GM18909 (cell line): ENCODE measurements around the gene EVI2B.
"Not testable (repeated sequence)": the region's sequence is repeated elsewhere in the genome, so short reads cannot be mapped to it uniquely, and the experiment has no call there.

ENCODE experiments used
- ATAC-seq: cut with Tn5 transposase; IDR thresholded peaks from one replicate; pipeline ENCODE4 v1.9.1; 2021; ENCODE audit warnings: mild to moderate bottlenecking; ENCODE audit not compliant: unreplicated experiment, poor library complexity

EVI2B gene

DNA sequence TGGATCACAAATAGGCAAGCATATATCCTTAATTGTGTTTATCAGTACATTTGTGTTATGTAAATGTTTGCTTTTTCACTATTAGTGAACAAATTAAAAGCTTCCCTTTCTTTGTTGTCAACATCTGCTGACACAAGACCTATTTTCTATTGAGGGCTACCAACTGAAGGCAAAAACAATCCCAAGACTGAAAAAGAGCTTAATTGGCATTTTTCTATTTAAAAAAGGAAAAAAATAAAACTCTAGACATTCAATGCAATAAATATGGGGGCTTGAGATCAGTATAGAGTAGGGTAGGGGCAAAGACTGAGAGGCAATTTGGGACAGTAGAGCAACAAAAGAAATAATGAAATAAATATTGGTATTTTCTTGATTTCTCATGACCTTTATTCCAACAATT lies 41.1 kb downstream of the EVI2B start:
- ATAC-seq = no peak

DNA sequence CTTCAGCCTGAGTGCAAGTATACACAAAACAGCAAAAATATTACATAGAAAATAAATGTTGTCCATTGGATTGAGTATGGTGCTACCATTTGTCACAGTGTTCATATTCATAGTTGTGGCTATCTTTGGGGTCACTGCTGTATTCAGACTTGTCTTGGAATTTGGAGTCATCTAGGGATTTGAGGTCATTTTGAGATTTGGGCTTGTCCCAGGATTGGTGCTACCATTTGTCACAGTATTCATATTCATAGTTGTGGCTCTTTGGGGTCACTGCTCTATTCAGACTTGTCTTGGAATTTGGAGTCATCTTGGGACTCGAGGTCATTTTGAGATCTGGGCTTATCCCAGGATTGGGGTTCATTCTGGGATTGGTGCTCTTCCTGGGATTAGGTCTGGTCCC lies 41.6 kb downstream of the EVI2B start:
- no peak for ATAC-seq

DNA sequence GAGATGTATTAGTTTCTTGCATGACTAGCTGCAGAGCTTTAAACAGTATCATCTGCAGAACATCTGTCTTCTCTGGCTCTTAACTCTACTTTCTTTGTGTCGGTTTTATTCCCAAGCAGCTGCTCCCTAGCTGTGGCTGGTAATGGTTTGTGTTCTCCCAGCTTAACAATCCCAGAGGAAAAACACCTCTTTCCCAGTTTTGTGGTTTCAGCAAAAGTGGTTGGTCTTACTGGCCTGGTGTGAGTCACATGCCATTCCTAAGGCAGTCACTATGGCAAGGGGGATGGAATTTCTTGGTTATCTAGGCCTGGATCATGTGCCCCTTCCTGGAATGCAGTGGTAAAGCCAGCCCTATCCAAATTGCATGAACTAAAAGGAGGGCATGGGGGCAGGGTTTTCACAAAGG lies 44.3 kb downstream of the EVI2B start:
- no peak for ATAC-seq

DNA sequence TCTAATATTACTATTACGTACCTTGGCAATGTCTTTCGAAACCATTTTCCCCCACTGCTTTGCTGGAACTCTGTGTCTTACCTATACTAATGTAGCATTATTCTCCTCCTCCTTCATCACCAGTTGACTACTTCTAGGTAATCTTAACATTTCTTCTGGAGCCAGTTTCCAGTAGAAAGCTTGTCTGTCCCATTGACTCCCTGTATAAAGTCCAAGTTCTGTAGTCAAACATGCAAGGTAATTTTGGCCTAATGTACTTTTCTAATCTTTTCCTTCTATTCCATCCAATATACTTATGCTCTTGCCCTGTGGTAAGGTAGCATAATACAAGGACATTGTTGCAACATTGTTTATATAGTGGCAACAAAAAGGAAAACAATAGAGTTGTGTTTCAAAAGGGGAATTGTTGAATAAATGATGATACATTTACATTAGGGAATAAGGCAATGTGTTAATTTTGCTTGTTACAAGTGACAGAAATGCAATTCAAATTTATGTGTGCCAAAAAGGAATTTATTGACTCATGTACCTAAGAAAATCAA lies 44.7 kb downstream of the EVI2B start:
- no peak for ATAC-seq

DNA sequence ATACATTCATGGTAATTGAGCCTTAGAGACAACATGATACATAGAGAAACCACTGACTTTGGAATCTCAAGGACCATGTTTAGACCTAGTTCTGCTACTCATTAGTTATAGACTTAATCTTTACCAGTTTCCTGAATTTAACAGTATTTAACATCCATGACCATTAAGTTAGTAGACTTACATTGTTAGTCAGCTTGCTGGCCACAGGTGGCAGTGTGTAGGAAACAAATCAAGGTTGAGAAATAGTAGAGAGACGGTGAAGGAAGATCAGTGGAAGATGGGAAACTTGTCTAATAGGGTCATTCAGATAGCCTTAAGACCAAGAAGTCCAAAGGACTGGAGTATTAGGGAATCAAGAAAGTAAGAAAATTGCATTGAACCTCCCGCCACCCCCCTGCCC lies 47.8 kb downstream of the EVI2B start:
- ATAC-seq = no peak

DNA sequence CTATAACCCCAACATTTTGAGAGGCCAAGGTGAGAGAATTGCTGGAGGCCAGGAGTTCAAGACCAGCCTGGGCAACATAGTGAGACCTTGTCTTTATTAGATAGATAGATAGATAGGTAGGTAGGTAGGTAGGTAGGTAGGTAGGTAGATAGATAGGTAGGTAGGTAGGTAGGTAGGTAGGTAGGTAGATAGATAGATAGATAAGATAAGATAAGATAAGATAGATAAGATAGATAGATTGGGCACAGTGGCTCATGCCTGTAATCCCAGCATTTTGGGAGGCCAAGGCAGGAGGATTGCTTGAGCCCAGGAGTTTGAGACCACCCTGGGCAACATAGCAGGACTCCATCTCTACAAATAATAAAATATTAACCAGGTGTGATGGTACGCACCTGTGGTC lies 50.9 kb downstream of the EVI2B start:
- ATAC-seq = not testable (repeated sequence)

DNA sequence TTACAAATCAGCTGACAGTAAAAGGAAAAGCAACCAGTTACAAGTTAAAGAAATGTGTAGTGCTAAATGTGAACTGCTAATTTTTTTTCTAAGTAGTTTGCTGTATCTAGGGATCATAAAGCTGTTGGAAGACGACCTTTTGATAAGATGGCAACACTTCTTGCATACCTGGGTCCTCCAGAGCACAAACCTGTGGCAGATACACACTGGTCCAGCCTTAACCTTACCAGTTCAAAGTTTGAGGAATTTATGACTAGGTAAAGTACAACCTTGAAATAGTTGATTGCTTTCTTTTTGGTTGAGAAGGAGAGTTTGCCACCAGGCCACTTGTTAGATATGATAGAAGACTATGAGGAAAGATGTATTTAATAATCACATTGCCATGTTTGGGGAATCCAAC lies 52.3 kb downstream of the EVI2B start:
- no peak for ATAC-seq

DNA sequence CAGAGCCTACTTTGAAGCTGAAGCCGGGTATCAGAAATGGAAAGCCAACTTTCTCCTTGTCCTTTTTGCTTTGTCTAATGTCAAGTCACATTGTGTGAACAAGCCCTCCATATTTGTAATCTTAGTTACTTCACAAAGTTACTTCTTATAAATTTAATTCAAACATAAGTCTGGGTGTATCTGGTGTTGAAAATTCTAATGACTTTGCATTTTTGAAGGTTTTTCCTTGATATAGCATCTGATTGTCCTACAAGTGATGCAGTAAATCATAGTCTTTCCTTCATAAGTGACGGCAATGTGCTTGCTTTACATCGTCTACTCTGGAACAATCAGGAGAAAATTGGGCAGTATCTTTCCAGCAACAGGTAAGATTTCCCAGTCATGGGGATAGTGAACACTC lies 53.7 kb downstream of the EVI2B start:
- no peak for ATAC-seq

DNA sequence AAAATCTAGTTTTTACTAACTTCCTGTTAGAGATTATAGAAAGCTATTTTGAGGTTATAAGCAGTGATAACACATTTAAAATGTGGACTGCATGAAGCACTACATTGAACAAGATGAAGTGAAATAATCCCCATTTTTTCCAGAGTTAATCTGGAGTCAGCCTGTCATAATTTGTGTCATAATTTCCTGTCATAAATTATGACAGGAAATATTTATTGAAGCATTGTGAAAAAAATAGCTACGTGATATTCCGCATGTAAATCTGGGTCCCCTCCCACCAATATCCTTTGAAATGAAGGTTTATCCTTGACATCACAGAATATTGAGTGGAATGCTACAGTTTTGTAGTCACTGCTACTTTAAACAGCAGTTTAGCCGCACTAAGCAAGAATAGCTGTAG lies 56.9 kb downstream of the EVI2B start:
- no peak for ATAC-seq

DNA sequence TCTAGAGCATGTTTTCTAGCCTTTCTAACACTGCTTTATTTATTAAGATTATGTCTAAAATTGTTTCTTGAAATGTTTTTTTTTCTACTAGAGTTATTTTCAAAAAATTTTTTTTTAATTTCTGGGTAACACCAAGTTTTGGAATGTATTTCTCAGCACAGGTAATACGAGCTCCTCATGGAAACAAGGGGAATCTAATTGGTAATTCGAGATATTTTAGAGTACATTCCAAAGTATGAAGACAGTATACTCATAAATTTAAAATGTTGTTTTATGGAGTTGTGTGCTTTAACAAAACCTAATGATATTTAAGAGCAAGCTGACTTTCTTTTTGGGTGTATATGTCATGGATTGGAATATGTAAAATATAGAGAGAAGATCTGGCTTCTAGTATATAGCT lies 59.2 kb downstream of the EVI2B start:
- ATAC-seq = no peak
